ENCODE data around the gene RCAN3.

DNA sequence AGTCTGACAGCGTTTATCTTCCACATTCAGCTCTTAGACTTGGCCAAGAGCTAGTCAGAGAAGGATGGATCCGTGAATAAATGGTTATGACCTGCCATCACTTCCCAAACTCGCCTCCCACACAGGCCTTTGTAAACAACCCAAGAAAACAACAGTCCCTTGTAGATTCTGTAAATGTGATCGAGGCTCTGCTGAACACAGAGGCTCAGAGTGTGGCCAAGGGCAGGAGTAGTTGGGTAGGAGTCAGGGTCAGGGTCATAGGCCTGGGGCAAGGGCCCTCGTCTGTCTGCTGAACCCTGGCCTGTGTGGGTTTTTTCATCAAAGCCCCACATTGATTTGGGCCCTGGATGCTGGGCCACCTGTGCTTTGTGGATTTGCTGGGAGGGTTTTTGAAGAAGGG, 85.9 kb downstream of the RCAN3 start:
- TF ChIP-seq CTCF (IDR thresholded peaks at IDR 0.05; ENCODE audit: poor library complexity) (no peak), EZH2 (IDR thresholded peaks at IDR 0.05; ENCODE audit: borderline replicate concordance) (no peak), EZH2phosphoT487 (IDR thresholded peaks at IDR 0.05; ENCODE audit: low read depth, severe bottlenecking, unreplicated experiment) (no peak)
